Esophagus mucosa (tissue), 1 donor: ENCODE results near the gene KCNE1. TPM values are rescaled to one million over a fixed set of nuclear protein-coding genes. Genes with fewer than 3 reads are reported as not detected.
A peak's percentile ranks its signal among the peaks of the same experiment; 100 is the strongest.

Source experiments
- ATAC-seq: fragments of 200-7000 bp; cut with Tn5 transposase; one replicate; pipeline ENCODE4 v1.9.1; 2020
- total RNA-seq: library from RNA; stranded (reverse); gene quantifications from one replicate; pipeline ENCODE4 v1.2.4, GENCODE V29; 2023
- donor health status: DM: yes; HTN: yes; CAD: no.

Gene KCNE1
- total RNA-seq, 1 donor from 2014 or later = 0.28 TPM

DNA sequence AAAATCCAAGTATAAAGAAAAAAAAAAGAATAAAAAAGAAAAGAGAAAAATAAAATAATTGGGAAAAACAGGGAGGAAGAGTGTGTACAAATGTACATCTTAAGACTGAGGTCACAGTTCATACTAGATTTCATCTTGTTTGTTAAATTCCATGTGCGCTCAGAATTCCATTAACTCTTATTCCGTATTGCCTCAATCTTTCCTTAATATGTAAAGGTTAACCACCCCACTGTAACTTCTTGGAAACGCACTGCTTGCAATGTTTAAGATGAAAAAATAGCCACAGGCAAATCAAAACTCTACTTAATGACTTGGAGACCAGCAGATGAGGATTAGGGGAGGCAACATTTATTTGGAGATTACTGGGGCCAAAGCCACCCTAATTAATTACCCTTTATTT is 23.9 kb upstream of the KCNE1 start:
- no peak for ATAC-seq

DNA sequence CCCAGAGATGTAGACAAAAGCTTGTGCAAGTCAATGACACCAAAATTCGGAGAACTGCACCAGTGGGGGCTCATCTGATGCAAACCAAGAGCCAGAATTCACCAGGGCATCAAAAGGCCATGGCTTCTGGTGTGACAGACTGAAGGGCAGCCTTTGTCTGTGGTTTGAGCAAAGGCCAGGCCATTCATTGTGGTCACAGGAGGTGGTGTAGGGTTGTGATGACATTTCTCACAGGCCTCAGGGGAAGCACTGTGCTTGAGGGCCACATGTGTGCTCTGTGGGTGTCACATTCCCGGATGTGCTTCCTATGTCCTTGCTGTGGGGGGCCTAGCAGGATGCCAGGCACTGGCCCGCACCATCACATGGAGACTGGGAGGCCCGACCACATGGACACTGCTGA is 22.5 kb upstream of the KCNE1 start:
- ATAC-seq = no peak

DNA sequence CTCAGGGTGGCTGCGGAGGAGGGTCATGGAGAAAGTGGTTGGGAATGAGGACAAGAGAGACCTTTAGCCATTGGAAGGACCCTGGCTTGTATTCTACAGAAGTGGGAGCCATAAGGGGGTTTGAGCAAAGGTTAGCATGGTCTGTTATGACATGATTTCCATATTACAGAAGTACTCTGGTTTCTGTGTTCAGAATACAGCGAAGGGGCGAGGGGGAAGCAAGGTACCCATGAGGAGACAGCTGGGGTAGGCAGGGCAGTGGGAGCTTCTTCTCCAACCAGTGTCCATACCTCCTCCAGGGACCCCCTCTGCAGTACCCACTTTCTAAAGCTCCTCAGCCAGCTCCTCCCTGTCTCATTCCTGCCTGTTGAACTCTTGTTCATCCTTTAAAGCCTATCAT is 21.9 kb upstream of the KCNE1 start:
- ATAC-seq = no peak

DNA sequence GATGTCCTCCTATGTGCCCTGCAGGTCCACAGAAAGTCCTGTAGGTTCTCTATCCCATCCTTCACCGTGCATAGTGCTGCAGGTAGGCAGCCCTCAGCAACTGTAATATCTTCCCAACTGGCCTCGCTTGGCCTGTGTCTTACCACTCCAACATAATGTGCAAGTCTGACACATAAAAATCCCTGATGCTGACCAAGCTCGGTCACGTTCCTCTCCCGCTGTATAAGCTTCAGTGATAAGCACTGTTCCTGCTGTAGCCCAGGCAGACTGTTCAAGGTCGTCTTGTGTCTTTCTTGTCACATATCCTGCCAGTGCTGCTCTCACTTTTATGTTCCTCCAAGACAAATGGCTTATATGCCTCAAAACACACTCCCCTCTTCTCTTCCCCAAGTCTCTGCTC is 19.4 kb upstream of the KCNE1 start:
- ATAC-seq = no peak

DNA sequence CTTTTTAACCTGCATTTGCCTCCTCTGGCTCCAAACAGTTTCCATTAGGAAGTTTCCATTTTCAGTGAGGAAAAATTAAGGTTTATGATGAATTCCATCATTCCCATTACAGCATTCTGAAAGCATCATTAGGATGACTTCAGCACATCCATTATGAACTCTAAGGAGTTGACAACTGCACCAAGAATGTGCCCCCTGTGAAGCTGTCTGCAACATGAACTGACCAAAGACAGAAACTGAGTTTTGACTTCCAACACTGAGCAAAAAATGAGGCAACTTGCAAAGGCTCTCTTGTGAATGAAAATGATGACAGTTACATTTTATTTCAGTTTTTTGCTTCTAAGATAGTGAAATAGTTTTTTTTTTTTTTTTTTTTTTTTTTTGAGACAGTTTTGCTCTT is 18.3 kb upstream of the KCNE1 start:
- ATAC-seq = no peak

DNA sequence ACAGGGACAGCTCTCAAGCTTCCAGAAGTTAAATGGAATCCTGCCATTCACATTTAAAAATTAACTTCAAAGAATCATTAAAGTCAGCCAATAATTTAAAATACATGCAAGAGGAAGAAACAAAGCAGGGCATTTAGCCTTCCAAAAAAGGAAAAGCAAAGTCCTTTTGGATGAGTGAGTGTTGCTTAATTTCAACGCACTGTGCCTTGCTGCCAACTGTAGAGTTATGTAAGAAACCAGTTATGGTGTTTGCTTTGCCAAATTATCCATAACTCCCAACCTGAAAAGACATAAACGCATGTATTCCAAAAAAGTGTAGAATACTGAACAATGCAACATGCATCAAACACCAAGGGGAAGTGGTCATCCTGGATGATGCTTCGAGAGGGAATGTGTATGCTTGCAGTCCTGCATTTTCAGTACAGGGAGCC is 16.1 kb upstream of the KCNE1 start:
- ATAC-seq = no peak

DNA sequence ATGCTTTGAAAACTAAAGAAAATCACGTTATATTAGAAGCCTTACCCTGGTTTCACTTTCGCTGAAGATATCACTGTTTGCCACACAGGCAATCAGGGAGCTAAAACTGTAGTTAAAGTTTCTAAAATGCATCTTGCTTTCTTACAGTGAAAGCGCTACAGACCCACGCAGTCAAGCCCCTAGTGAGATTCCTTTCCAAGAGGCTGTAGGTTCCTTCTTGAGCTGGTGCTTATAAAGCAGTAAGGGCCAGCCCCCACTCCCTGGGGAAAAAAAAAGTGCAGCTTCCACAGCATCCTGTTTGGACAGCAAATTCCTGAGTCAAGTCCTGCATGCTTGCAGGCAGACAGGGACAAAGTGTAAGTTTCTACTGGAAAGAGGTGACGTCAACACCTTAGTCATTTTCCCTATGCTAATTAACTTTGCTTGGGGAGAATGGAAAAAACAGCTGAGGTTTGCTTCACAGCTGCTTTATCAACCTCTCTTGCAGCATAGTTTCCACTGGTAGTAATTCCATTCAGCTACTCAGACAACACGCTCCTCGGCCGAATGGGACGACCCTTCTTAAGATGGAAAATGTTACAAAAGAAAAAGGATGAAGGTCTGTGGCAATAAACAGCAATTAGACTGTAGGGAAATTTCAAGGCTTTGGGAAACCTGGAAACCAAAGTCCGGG is 14.7 kb upstream of the KCNE1 start:
- ATAC-seq = peak; percentile 91

DNA sequence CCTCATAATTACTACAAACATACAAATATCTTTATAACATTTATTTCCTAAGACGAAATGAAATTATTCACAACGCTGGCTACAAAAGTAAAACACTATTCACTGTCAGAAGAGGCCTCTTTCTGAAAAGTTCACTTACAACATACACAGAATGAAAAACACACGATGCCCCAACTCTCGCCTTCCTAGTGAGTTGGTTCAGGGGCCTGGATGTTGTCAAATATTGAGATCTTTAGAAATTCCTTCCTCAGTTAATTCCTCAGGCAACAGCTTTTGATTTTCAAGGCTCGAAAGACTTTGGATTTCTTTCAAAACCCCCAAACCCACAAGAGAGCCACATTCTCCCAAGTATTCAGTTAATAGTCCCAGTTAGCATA is 14.2 kb upstream of the KCNE1 start:
- ATAC-seq = no peak

DNA sequence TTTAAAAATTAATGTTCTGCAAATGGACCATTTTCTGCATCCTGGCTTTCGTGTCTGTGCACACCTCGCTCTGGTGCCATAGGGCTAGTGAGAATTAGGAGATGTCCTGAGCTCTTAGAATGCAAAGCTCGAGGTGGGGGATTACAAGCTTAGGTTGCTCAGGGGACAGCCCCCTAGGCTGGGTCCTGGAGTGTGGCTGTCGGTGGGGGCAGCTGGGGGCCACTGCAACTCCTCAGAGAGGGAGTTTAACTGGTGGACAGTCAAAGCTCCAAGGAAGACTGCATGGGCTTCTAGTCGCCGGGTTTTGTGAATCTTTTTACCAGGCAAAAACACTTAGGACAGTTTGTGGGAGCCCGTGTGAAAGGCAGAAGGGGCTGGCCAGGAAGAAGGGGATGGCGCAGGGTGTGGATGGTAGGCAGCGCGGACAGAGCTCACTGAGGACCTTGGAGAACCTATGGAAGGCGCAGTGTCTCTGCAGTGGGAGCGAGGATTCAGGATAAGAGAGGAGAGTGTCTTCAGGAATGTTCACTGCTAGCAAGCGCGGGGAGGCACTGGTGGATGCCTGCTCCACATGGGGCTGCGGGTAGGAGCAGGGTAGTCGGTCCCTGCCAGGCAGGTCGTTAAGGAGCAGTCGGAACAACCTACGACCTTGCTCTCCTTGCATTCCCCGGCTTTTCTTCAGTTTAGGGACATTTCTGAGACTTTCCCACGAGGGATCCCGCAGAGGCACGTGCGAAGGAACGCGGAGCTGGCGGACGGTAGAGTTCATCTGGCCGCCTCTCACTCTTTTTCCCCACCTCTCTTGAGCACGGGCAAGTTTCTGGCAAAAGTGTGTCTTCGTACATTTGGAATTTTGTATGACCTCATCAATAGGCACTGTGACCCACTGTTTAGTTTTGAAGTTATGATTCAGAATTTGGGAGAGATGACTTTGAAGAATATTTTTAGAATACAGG is 12.9 kb upstream of the KCNE1 start:
- ATAC-seq = no peak

DNA sequence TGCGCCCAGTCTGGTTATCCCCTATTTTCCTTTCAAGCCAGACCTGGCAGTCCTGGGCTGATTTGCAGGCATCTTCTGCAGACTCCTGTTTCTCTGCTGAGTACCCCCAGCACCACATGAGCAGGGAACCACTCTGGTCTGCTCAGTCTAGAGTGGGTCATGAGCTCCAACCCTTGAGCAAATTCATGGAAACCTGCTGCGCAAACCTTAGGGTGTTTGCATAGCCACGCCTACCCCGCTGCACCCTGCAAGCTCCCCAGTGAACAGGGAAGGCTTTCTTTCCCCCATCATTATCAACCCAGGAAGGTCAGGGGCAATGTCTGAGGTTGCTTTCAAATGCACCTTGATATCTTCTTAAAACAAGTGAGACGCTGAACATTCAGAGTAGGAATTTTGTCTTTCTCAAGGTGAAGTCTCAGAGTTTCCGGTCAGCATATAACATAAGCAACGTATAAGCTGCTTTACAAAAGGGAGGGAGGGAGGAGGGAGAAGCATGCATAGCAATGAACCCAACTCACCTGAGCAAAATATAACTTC is 11.1 kb upstream of the KCNE1 start:
- no peak for ATAC-seq

DNA sequence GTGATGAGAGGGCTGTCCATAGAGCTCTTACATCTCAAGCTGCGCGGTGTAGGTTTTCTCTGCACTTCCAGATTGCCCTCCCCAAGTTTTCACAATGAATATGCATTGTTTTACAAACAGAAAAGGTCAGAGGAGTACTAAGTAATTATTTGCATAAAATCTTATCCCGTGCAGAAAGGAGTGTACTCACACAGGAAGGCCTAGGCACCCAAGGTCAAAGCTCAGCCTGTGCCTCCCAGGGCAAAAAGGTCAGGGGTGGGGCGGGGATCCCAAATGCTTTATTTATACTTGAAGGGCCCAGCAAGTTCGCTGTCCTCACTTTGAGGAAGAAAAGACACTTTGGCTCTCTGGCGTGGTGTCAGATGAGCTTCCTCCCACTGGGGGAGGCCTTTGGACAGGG is 10.3 kb upstream of the KCNE1 start:
- no peak for ATAC-seq

DNA sequence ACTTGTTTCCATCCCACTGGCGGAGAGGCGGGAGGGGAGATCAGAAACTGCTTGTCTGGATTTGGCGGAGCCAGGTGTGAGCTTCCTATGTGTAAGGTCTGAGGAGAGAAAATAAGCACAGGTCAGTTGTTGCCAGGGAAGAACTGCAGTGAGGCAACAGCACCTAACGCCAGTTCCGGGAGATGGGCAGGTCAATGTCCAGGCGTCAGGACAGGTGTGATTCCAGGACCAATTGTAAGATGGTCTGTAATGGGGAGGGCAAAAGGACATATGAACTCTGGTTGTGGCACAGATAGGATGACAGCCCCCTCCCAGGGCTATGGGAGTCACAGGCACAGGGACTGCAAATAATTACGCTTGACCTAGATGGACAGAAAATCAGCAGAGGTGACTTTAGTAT is 9.6 kb upstream of the KCNE1 start:
- no peak for ATAC-seq

DNA sequence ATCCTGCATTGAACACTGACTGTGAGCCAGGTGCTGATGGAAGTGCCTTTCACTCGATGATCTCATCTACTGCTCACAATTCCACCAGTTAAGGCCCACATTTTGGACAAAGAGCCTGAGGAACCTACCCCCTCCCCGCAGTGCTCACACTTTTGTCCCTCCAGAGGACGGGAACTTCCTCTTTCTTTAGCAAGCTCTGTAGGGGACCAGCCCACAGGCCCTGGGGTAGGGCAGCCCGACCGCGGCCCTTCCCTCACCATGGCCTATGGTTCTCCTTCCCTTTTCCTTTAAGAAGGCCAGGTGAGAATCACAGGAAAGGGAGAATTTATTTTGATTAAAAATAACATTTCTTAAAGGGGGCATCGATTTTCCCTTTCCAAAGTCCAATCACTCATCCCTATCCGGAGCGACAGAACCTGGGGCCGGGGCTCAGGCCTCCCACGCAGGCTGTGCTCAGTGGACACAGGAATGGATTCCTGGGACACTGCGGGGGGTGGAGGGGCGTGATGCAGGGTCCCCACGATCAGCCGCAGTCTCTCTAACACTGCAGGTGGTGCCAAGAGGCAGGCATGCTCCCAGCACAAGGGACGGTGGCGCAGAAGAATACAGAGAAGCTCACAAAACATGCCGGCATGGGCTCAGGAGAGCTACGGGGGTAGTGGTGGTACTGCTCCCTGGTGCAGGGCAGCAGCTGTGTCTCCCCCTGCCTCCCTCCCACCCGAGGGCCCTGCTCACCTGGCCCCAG is 8.9 kb upstream of the KCNE1 start:
- no peak for ATAC-seq

DNA sequence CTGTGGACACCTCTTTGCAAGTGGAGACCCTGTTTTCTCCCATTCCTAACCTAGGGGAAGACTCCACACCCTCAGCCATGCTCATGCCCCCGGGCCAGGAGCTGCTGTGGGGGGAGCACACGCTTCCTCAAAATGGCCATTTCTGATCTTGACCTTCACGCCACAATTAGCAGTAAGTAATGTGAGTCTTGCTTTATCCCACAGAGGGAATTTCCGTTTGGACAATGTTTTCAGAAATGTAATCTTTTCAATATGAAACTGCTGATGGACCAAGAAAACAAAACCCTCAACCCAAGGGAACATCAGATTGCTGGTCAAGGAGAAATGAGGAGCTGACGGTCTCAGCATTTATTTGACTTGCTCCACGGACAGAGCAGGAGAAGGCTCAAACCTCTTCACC is 8.3 kb upstream of the KCNE1 start:
- ATAC-seq = no peak

DNA sequence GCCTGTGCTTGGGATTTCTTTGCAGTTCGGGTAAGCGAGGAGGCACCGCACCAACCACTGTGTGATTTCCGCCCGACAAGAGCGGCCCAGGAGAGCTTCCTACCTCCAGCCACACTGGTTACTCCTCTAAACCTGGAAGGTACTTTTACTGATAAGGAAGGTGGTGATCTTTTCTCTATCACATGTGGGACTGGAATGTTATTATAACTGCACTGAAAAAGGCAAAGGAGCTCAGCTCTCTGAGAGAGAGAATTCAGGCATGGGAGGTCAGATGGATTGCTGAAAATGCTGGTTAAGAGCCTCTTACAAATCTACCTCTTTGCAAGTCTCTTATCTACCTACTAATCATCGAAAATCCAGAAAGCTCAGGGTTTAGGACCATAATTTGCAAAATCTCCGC is 7.7 kb upstream of the KCNE1 start:
- no peak for ATAC-seq

DNA sequence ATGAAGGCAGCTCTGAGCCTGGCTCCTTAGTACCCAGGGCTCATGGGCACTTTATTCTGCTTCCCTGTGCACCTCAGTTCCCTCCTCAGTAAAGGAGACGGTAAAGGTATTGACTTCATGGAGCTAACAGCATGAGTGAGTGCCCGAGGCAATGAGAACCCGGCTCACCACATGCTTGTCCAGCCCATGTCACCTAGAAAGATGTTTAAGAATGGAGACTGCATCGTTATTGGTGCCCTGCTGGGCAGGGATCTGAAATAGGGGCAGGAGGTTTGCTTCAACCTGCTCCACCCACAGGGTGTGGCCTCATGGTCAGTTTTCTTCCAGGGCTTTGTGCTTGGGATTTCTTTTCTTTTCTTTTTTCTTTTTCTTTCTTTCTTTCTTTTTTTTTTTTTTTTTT is 7.0 kb upstream of the KCNE1 start:
- no peak for ATAC-seq

DNA sequence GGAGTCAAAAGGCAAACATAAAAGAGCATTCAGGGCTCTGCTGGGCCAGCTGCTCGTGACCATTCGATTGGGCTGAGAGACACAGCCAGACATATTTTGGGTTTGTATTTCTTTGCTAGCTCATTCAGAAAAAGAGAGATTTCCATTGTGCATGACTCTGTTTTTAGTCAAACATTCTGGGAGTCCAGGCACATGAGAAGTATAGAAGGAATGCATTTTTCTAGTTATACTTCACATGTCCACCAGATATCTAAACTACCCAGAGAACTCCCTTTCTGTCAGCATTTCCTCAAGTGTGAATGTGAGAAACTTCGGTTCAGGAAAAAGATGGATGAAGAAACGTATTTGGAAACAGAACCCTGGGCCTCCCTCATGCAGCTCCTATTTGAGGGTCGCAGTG is 6.3 kb upstream of the KCNE1 start:
- no peak for ATAC-seq

DNA sequence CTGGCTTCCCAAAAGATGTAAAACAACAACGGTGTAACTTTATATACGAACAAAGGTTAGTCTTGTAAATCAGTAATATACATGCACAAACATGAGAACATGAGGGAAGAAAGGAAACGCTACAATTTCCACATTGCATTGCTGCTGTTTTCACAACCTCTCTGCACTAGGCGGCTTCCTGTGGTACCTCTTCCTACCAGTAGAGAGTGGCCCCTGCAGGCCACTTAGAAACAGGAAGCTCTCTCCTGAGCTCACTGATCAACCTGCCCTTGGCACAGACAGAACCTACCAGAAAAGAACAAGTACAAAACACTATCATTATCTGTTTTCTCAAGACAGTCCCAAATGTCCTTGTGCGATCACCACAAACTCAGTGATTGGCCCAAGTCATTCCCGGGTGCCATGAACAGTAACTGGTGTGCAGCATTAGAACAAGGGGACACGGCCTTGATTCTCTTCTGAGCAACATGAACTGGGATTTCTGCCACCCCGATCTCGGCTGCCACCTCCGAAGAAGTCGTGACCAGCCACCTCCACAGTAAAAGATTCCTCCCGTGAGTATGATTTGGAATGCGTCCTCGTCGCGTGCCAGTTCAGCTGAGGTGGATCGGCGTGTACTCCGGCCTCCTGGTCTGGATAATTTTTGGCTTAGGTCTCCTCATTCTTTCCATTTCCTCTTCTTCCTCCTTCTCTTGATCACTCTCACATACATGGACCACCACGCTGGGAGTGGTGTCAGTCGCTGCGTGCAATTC is 5.7 kb upstream of the KCNE1 start:
- peak; percentile 56 for ATAC-seq

DNA sequence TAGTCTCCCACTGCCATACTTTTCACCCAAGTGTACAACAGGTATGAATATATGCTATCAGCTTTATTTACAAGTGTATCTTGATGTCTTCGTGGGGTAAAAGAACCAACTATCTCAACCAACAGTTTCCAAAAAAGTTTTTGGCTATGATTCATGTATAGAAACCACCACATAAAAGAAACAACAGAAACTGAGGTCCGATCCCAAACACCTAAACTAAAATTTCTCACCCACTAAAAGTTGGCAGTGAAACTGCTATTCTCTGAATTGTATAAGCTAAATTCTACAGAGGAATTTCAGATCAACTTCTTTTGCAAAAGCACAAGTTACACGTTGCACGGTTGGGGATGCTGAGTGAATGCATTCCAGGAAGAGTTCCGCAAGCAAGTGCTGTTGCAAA is 5.0 kb upstream of the KCNE1 start:
- no peak for ATAC-seq

DNA sequence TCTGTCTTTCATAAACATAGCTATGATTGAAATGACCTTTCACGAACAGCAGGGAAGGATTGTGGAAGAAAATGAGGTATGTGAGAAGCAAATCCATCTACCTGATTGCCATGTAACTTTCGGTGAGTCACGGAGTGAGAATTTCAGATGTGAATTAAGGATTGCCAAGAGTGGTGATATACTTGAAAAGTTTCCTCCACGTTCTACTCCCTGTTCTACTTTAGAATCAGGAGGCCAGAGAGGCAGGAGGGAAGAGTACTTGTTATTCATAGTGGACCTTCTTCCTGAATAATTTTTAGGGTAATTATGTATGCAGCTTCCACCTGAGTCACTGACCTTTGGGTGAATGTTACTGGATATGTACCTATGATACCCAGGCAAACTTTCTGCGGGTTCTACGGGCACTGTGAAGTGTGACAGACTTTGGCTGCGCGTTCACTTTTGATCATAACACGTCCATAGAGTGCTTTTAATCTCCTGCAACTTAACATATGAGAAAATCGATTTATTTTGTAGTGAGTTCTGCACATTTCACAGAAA is 2.6 kb upstream of the KCNE1 start:
- ATAC-seq = no peak

DNA sequence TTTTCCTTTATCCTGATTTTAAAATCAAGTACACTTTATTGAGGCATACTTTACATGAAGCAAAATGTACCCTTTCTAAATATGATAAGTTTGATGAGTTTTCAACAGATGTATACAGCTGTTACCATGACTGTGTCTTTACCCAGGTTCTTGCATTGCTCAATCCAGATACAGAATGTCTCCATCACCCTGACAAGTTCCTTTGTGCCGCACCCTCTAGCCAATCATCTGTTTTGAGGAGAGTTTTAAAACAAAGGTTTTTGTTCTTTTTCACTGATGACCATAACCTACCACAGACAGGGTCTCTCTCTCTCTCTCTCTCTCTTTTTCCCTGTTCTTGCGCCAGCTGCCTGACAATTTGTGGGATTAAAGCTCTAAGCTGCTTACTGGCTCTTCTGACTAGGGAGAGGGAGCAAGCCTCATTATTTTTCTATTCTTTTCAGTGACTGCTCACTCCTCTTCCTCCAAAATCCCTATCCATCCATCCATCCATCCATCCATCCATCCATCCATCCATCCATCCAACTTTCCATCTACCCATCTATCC is 1.2 kb upstream of the KCNE1 start:
- ATAC-seq = no peak

DNA sequence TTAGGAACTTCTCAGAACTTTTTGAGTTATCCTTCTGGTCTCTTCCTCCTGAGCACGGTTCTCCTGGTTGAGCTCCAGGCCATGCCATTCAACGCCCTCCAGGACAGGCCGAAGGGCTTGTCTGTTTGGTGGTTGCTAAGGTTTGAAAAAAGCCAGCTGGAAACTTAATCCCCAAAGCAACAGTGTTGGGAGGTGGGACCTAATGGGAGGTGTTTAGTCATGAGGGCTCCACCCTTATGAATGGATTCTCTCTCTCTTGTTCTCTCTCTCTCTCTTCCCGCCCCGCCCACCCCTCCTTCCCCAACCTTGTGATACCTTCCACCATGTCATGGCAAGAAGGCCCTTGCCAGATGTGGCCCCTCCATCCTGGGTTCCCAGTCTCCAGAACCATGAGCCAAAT is 829 bp downstream of the KCNE1 start:
- ATAC-seq = peak; percentile 62
